ENCODE data around the gene MAN1A1. TPM values are rescaled to one million over a fixed set of nuclear protein-coding genes. Genes with fewer than 3 reads are reported as not detected.

MAN1A1 gene
- polyA plus RNA-seq, 1 donor from 2014 or later: 4.6 TPM

DNA sequence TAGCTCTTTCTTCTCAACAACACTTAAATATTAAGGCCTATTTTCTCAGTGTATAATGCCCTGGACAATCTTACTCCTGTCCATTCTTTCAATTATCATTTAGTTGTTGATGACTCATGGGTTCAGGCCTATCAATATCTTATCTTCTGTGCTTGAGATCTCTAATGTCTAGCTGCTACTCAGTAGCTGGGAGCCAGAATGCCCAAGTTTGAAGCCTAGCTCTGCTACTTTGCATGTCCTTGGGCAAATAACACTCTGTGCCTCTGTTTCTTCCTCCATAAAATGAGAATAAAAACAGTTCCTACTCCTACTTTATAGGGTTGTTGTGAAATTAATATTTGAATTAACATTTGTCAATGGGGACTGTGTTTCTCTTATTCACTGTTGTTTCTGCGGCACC, 69.5 kb downstream of the MAN1A1 start:
- Histone ChIP-seq H2AFZ (ENCODE audit: low read depth, low read length) (no peak overlapping the region), H3K9me2 (ENCODE audit: insufficient read depth, low read length) (no peaks in the 10 kb centered on the region), H3K9ac (ENCODE audit: low read length) (no peak overlapping the region), H3K79me2 (replicated peaks; ENCODE audit: insufficient read depth, low read length) (no peaks in the 10 kb centered on the region), H4K20me1 (ENCODE audit: insufficient read depth) (no peaks in the 10 kb centered on the region), H3K4me2 (ENCODE audit: low read length) (no peak overlapping the region), H3K9me3 (ENCODE audit: low read length) (no peaks in the 10 kb centered on the region), H3K4me3 (ENCODE audit: low read length) (no peak overlapping the region), H3F3A (ENCODE audit: insufficient read depth, low read length, poor library complexity, severe bottlenecking) (no peaks in the 10 kb centered on the region), H3K27me3 (ENCODE audit: insufficient read depth, low read depth, low read length) (no peaks in the 10 kb centered on the region), H3K36me3 (ENCODE audit: insufficient read depth, low read length) (no peaks in the 10 kb centered on the region), H3K27ac (ENCODE audit: low read length) (no peak overlapping the region)
- TF ChIP-seq POLR2AphosphoS5 (IDR thresholded peaks at IDR 0.05): no peak
- TF ChIP-seq, protein P1, sequence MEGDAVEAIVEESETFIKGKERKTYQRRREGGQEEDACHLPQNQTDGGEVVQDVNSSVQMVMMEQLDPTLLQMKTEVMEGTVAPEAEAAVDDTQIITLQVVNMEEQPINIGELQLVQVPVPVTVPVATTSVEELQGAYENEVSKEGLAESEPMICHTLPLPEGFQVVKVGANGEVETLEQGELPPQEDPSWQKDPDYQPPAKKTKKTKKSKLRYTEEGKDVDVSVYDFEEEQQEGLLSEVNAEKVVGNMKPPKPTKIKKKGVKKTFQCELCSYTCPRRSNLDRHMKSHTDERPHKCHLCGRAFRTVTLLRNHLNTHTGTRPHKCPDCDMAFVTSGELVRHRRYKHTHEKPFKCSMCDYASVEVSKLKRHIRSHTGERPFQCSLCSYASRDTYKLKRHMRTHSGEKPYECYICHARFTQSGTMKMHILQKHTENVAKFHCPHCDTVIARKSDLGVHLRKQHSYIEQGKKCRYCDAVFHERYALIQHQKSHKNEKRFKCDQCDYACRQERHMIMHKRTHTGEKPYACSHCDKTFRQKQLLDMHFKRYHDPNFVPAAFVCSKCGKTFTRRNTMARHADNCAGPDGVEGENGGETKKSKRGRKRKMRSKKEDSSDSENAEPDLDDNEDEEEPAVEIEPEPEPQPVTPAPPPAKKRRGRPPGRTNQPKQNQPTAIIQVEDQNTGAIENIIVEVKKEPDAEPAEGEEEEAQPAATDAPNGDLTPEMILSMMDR (IDR thresholded peaks at IDR 0.05; ENCODE audit: poor library complexity, severe bottlenecking): no peak
- no peak for TF ChIP-seq SMC3 (conservative IDR thresholded peaks at IDR 0.05; ENCODE audit: poor library complexity)

DNA sequence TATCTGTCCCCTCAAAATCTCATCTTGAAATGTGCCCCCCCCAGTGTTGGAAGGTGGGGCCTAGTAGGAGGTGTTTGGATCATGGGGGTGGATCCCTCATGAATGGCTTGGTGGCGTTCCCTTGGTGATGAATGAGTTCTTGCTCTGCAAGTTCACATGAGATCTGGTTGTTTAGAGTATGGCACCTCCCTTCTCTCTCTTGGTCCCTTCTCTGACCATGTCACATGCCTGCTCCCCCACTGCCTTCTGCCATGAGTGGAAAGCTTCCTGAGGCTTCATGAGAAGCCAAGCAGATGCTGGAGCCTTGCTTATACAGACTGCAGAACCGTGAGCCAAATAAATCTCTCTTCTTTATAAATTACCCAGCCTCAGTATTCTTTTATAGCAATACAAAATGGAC, 70.9 kb downstream of the MAN1A1 start:
- Histone ChIP-seq H3K27me3 (ENCODE audit: insufficient read depth, low read depth, low read length) (no peaks in the 10 kb centered on the region), H4K20me1 (ENCODE audit: insufficient read depth) (no peaks in the 10 kb centered on the region), H3K9me2 (ENCODE audit: insufficient read depth, low read length) (no peaks in the 10 kb centered on the region), H3K9me3 (ENCODE audit: low read length) (no peaks in the 10 kb centered on the region), H3K9ac (ENCODE audit: low read length) (no peak overlapping the region), H3K79me2 (replicated peaks; ENCODE audit: insufficient read depth, low read length) (no peaks in the 10 kb centered on the region), H3K4me2 (ENCODE audit: low read length) (no peak overlapping the region), H2AFZ (ENCODE audit: low read depth, low read length) (no peak overlapping the region), H3K36me3 (ENCODE audit: insufficient read depth, low read length) (no peaks in the 10 kb centered on the region), H3F3A (ENCODE audit: insufficient read depth, low read length, poor library complexity, severe bottlenecking) (no peaks in the 10 kb centered on the region), H3K4me3 (ENCODE audit: low read length) (no peak overlapping the region), H3K27ac (ENCODE audit: low read length) (no peak overlapping the region)
- TF ChIP-seq, protein P2, sequence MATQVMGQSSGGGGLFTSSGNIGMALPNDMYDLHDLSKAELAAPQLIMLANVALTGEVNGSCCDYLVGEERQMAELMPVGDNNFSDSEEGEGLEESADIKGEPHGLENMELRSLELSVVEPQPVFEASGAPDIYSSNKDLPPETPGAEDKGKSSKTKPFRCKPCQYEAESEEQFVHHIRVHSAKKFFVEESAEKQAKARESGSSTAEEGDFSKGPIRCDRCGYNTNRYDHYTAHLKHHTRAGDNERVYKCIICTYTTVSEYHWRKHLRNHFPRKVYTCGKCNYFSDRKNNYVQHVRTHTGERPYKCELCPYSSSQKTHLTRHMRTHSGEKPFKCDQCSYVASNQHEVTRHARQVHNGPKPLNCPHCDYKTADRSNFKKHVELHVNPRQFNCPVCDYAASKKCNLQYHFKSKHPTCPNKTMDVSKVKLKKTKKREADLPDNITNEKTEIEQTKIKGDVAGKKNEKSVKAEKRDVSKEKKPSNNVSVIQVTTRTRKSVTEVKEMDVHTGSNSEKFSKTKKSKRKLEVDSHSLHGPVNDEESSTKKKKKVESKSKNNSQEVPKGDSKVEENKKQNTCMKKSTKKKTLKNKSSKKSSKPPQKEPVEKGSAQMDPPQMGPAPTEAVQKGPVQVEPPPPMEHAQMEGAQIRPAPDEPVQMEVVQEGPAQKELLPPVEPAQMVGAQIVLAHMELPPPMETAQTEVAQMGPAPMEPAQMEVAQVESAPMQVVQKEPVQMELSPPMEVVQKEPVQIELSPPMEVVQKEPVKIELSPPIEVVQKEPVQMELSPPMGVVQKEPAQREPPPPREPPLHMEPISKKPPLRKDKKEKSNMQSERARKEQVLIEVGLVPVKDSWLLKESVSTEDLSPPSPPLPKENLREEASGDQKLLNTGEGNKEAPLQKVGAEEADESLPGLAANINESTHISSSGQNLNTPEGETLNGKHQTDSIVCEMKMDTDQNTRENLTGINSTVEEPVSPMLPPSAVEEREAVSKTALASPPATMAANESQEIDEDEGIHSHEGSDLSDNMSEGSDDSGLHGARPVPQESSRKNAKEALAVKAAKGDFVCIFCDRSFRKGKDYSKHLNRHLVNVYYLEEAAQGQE (IDR thresholded peaks at IDR 0.05; ENCODE audit: borderline replicate concordance): no peak
- TF ChIP-seq EZH2 (IDR thresholded peaks at IDR 0.05; ENCODE audit: borderline replicate concordance, insufficient read depth, low read length, poor library complexity, severe bottlenecking) (no peak), SMC3 (conservative IDR thresholded peaks at IDR 0.05; ENCODE audit: poor library complexity) (no peak)

DNA sequence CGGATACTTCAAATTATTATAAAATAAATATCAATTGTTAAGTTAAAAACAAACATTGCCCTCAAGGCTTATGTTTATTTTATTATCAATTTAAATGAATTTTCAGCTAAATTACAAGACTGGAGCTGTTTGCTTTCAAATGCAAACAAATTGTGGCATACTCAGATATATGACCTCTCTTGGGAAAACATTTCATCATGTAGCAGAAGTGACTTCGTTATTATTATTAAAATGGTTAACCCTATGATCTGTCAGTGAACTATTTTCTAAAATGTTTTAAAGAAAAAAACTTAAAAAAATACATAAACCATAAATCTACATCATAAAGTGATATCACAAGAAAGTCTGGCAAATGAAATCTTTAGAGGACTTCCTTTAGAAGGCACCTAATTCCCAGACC, 72.5 kb downstream of the MAN1A1 start:
- Histone ChIP-seq H3K4me2 (ENCODE audit: low read length) (no peak overlapping the region), H3K27ac (ENCODE audit: low read length) (no peak overlapping the region), H3K4me3 (ENCODE audit: low read length) (no peak overlapping the region), H3K9me3 (ENCODE audit: low read length) (no peaks in the 10 kb centered on the region), H3K9me2 (ENCODE audit: insufficient read depth, low read length) (no peaks in the 10 kb centered on the region), H3K27me3 (ENCODE audit: insufficient read depth, low read depth, low read length) (no peaks in the 10 kb centered on the region), H3K36me3 (ENCODE audit: insufficient read depth, low read length) (no peaks in the 10 kb centered on the region), H3K9ac (ENCODE audit: low read length) (no peak overlapping the region), H3F3A (ENCODE audit: insufficient read depth, low read length, poor library complexity, severe bottlenecking) (no peaks in the 10 kb centered on the region), H2AFZ (ENCODE audit: low read depth, low read length) (no peak overlapping the region), H4K20me1 (ENCODE audit: insufficient read depth) (no peaks in the 10 kb centered on the region), H3K79me2 (replicated peaks; ENCODE audit: insufficient read depth, low read length) (no peaks in the 10 kb centered on the region)
- TF ChIP-seq POLR2AphosphoS5 (IDR thresholded peaks at IDR 0.05) (no peak), EZH2 (IDR thresholded peaks at IDR 0.05; ENCODE audit: borderline replicate concordance, insufficient read depth, low read length, poor library complexity, severe bottlenecking) (no peak), EP300 (conservative IDR thresholded peaks at IDR 0.05; ENCODE audit: poor library complexity, severe bottlenecking) (no peak), MXI1 (conservative IDR thresholded peaks at IDR 0.05; ENCODE audit: poor library complexity, severe bottlenecking) (no peak), RAD21 (conservative IDR thresholded peaks at IDR 0.05) (no peak), SMC3 (conservative IDR thresholded peaks at IDR 0.05; ENCODE audit: poor library complexity) (no peak), TAF1 (IDR thresholded peaks at IDR 0.05; ENCODE audit: low read depth) (no peak)
- TF ChIP-seq, protein P2 (IDR thresholded peaks at IDR 0.05; ENCODE audit: borderline replicate concordance): no peak
- TF ChIP-seq, protein P1 (IDR thresholded peaks at IDR 0.05; ENCODE audit: poor library complexity, severe bottlenecking): no peak

Data from neural cell (in vitro differentiated cells).